HG02610 (cell line): Measurements from ENCODE around the gene WNT5A.

Experiments
- ATAC-seq: cut with Tn5 transposase; IDR thresholded peaks from one replicate; pipeline ENCODE4 v1.9.1; 2021; ENCODE audit warnings: mild to moderate bottlenecking, moderate library complexity; ENCODE audit not compliant: unreplicated experiment

The WNT5A gene

GRCh38 chr3:55482496-55483195 is 4.5 kb downstream of the WNT5A start:
- no peak for ATAC-seq

GRCh38 chr3:55481744-55482495 is 5.2 kb downstream of the WNT5A start:
- no peak for ATAC-seq

- no peak for ATAC-seq
Measured at GRCh38 chr3:55480911-55481743, 6.0 kb downstream of the WNT5A start.

DNA sequence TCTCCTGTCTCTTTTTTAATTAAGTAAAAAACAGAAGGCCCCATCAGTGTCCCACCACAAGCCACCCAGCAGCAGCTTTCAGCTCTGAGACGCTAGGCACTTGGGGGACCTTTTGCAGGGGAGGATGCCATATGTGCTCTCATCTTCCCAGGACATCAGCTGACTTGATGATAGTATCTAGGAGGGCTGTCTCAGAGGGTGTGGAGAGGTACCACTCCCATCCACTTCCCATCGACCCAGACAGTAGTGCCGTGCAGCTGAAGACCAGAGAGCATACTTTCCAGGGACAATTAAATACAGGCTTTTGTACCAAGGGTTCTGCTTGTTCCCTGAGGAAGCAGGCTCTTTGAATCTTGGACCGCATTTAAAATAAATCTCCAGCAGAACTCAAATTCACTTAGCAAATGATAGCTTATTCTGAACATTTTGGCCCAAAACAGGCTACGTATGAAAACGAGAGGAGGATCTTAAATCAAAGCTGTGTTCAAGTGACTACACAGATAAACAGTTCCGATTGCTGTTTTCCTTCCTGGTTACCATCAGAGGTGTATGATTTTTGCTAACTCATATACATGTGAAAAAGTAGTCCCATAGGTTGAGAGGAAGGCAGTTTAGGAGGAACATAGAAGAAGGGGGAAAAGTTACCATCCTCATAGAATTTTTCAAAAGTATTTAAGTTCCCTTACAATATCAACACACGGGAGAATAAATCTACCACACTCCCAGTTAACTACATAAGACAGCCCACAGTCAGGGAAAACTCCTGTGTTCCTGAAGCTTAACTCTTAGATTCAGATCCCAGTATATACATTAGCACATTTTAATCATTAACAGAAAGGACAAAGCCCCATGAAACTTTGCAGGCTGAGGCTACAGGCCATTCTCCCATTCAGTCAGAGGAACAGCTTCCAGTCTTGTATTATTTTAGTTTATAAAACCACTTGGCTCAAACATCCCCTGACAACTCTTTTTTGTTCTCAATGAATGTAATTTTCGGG is 9.5 kb downstream of the WNT5A start:
- ATAC-seq: no peak

GRCh38 chr3:55476515-55476914 is 10.6 kb downstream of the WNT5A start:
- no peak for ATAC-seq

- ATAC-seq: no peak
Measured at GRCh38 chr3:55474213-55474632, 12.9 kb downstream of the WNT5A start.

GRCh38 chr3:55473788-55474187 is 13.3 kb downstream of the WNT5A start:
- ATAC-seq: no peak

- ATAC-seq: no peak
Measured at GRCh38 chr3:55471522-55472280, 15.4 kb downstream of the WNT5A start.

- no peak for ATAC-seq
Measured at GRCh38 chr3:55471084-55471483, 16.0 kb downstream of the WNT5A start.

- no peak for ATAC-seq
Measured at GRCh38 chr3:55469957-55470526, 17.1 kb downstream of the WNT5A start.

- no peak for ATAC-seq
Measured at GRCh38 chr3:55468251-55468650, 18.9 kb downstream of the WNT5A start.

- ATAC-seq: no peak
Measured at GRCh38 chr3:55467099-55467498, 20.0 kb downstream of the WNT5A start.

DNA sequence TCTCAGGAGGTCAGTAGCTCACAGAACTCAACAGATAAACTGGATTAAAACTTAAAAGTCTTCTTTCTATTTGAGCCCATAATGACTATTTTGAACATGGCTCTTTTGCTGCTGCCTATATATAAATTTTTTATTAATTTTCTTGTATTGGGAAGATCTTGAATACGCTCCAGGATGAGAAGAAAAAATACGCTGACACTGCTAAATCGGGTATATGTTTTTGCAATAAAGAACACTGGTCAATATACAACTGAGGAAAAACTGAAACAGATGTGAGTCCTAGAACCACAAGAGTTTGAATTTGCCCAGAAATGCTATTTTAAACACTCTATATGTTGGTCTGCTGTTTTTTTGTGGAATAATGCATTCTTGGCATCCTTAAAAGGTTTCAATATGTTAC is 20.6 kb downstream of the WNT5A start:
- ATAC-seq: no peak

GRCh38 chr3:55461896-55462295 is 25.2 kb downstream of the WNT5A start:
- ATAC-seq: no peak

- no peak for ATAC-seq
Measured at GRCh38 chr3:55459838-55460237, 27.3 kb downstream of the WNT5A start.

- no peak for ATAC-seq
Measured at GRCh38 chr3:55458181-55458790, 28.8 kb downstream of the WNT5A start.

DNA sequence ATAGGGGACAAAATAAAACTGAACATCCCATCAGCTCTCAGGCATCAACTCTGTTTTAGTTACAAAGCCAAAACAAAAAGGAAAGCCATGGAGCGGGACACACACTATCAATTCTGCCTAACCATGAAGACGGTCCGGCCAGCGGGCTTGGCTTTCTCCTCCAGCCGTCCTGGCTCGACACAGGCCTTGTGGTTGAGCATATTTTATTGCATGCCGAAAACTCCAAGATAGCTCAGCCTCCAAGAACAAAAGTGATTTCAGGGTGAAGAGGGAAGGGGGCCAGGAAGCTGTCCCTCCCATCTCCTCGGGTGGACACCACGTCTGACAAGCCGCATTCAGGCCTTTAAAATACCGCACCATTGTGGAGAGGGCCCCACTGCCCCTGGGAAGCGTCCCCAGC is 31.2 kb downstream of the WNT5A start:
- ATAC-seq: no peak

GRCh38 chr3:55454611-55455010 is 32.5 kb downstream of the WNT5A start:
- ATAC-seq: no peak
